Thoracic aorta (tissue), 2 donors: Measurements from ENCODE around the gene SNU13. TPM values are rescaled to one million over a fixed set of nuclear protein-coding genes. Genes with fewer than 3 reads are reported as not detected.
"Not testable (repeated sequence)": the region's sequence is repeated elsewhere in the genome, so short reads cannot be mapped to it uniquely, and the experiment has no call there.

ENCODE experiments used
- ATAC-seq: fragments of 150-250 bp; one replicate; pipeline ENCODE4 v1.8.0; 2017; ENCODE audit warnings: low read depth; ENCODE audit not compliant: insufficient number of reproducible peaks, low FRiP score
- DNase-seq: peaks from one replicate; pipeline ENCODE4 v3.0.0-alpha.2; 2020; ENCODE audit warnings: low spot score
- H3K27ac ChIP-seq, 2 donors: fragments of 200-600 bp; sonication (generic); 1 replicate in 1 of 2; 2 replicates in 1 of 2; pipeline ENCODE4 v1.5.1; 2016; ENCODE audit warnings: mild to moderate bottlenecking in 2 of 2, moderate library complexity in 2 of 2
- H3K27me3 ChIP-seq: fragments of 200-600 bp; sonication (generic); replicated peaks from 2 replicates; pipeline ENCODE4 v1.6.0; 2016; ENCODE audit warnings: mild to moderate bottlenecking; ENCODE audit not compliant: insufficient read depth
- H3K36me3 ChIP-seq: fragments of 200-600 bp; sonication (generic); one replicate; pipeline ENCODE4 v1.5.1; 2016
- H3K4me1 ChIP-seq, 2 donors: fragments of 200-600 bp; sonication (generic); 1 replicate in 1 of 2; 2 replicates in 1 of 2; pipeline versions ENCODE4 v1.5.1 to v1.6.0; 2016; ENCODE audit warnings: low read depth in 2 of 2, mild to moderate bottlenecking in 1 of 2; ENCODE audit not compliant: control insufficient read depth in 1 of 2
- H3K4me3 ChIP-seq: fragments of 200-600 bp; sonication (generic); 2 replicates; pipeline ENCODE4 v1.5.1; 2016; ENCODE audit warnings: mild to moderate bottlenecking
- H3K9me3 ChIP-seq: fragments of 200-600 bp; sonication (generic); 2 replicates; pipeline ENCODE4 v1.5.1; 2016
- total RNA-seq, 2 donors: library from RNA; depleted of rRNA; stranded (reverse); fragments of >200 nt; gene quantifications; one replicate each; pipeline versions ENCODE4 v1.1.0 to v1.2.3, GENCODE V29; 2016
- TF ChIP-seq, protein P1 (sequence below): fragments of 200-600 bp; sonication (generic); IDR thresholded peaks from one replicate; pipeline ENCODE4 v1.5.1; 2019; ENCODE audit warnings: antibody characterized with exemption

SNU13 gene
- total RNA-seq, 2 donors from 2014 or later: 92.9 to 95.7 TPM

DNA sequence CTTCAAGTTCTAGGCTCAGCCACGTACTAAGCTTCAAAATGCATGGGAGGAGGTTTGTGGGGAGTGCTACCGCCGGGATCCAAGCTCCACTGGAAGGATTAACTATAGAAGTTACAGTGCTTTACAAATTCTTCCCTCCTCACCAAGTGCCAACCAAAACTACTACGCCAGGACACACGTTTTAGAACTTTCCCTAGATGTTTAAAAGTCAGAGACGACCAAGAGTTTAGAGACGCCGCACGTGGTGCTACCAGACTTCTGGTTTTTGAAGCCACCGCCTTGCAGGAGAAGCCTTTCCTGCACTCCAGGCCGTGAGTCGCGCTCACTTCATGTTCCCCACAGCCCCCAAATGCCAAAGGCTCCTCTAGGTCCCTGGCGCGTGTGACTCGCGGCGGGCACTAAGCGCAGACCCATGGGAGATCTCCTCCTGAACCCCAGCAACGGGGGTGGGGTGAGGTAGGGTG lies 734 bp downstream of the SNU13 start:
- Histone ChIP-seq H3K27me3 (no peaks in the 10 kb centered on the region), H3K9me3 (no peaks in the 10 kb centered on the region), H3K4me3 (peak overlapping the region; percentile 91), H3K27ac (peak overlapping the region; percentile 89 to 92), H3K4me1 (peaks cover 9 to 14% of the 10 kb centered on the region in 2 donors), H3K36me3 (no peaks in the 10 kb centered on the region)
- no peak for DNase-seq
- TF ChIP-seq, protein P1, sequence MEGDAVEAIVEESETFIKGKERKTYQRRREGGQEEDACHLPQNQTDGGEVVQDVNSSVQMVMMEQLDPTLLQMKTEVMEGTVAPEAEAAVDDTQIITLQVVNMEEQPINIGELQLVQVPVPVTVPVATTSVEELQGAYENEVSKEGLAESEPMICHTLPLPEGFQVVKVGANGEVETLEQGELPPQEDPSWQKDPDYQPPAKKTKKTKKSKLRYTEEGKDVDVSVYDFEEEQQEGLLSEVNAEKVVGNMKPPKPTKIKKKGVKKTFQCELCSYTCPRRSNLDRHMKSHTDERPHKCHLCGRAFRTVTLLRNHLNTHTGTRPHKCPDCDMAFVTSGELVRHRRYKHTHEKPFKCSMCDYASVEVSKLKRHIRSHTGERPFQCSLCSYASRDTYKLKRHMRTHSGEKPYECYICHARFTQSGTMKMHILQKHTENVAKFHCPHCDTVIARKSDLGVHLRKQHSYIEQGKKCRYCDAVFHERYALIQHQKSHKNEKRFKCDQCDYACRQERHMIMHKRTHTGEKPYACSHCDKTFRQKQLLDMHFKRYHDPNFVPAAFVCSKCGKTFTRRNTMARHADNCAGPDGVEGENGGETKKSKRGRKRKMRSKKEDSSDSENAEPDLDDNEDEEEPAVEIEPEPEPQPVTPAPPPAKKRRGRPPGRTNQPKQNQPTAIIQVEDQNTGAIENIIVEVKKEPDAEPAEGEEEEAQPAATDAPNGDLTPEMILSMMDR: no peak
- no peak for ATAC-seq

DNA sequence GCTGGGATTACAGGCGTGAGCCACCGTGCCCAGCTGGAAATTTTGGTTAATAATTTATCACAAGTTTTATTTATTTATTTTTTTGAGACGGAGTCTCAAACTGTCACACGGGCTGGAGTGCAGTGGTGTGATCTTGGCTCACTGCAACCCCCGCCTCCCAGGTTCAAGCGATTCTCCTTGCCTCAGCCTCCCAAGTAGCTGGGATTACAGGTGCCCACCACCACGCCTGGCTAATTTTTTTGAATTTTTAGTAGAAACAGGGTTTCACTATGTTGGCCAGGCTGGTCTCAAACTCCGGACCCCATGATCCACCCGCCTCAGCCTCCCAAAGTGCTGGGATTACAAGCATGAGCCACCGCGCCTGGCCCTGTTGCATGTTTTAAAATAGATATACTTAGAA lies 1.8 kb downstream of the SNU13 start:
- not testable (repeated sequence) for DNase-seq, H3K36me3 ChIP-seq

DNA sequence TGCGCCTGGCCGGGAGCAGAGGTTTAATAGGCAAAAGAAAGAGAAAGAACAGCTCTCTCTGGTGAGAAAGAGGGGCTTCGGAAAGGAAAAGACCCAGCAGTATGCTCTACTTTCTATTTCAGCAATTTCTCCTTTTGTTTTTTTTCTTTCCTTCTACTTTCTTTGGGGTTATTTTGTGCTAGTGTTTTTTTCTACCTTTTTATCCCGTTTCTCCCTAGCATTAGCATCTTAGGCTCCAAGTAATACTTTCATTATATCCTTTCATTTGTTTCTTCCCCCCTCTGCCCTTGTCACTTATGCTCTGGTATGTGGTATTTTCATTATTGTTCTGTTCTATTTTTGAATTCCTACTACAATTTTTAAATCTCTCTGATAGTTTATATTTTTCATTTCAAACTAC lies 4.5 kb downstream of the SNU13 start:
- TF ChIP-seq, protein P1: no peak
- no peak overlapping the region for H3K27ac ChIP-seq
- H3K9me3 ChIP-seq: no peaks in the 10 kb centered on the region
- no peak for DNase-seq
- H3K4me3 ChIP-seq: no peak overlapping the region
- peaks cover 9% of the 10 kb centered on the region for H3K36me3 ChIP-seq
- ATAC-seq: no peak
- H3K27me3 ChIP-seq: no peaks in the 10 kb centered on the region
- peaks cover 9 to 18% of the 10 kb centered on the region in 2 donors for H3K4me1 ChIP-seq

More for the DNA sequence above, 1.8 kb downstream of the SNU13 start:
- H3K27ac ChIP-seq, ATAC-seq, H3K9me3 ChIP-seq, H3K27me3 ChIP-seq, H3K4me3 ChIP-seq: not testable (repeated sequence)
- peaks cover 9 to 14% of the 10 kb centered on the region in 2 donors for H3K4me1 ChIP-seq

DNA sequence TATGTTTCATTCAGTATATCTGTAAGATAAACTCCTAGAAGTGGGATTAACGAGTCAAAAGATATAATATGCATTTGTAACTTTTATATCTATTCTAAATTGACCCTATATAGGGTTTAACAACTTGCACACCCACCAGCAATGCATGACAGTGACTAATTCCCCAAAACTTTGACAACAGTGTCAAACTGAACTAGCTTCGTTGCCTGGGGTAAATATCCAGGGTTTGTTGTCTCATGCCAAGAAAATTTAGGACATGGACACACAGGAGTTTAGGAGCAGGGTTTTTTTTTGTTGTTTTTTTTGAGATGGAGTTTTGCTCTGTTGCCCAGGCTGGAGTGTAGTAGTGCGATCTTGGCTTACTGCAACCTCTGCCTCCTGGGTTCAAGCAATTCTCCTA lies 5.1 kb downstream of the SNU13 start:
- Histone ChIP-seq H3K27me3 (no peaks in the 10 kb centered on the region), H3K27ac (no peak overlapping the region), H3K36me3 (peaks cover 15% of the 10 kb centered on the region), H3K9me3 (no peaks in the 10 kb centered on the region), H3K4me1 (peaks cover 9 to 18% of the 10 kb centered on the region in 2 donors), H3K4me3 (no peak overlapping the region)
- ATAC-seq (no peak), DNase-seq (no peak)
- TF ChIP-seq, protein P1: no peak

DNA sequence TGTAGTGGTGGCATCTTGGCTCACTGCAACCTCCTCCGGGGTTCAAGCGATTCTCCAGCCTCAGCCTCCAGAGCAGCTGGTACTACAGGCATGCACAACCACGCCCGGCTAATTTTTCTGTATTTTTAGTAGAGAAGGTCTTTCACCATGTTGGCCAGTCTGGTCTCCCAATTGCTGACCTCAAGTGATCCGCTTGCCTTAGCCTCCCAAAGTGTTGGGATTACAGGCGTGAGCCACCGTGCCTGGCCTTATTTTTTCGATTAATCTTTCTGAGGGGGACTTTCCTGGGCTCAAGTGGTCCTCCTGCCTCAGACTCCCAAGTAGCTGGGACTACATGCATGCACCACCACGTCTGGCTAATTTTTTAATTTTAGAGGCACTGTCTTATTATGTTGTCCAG lies 5.6 kb downstream of the SNU13 start:
- DNase-seq (no peak), ATAC-seq (no peak)
- peak overlapping the region in 1 of 2 donors; percentile 84 for H3K27ac ChIP-seq
- H3K27me3 ChIP-seq: no peaks in the 10 kb centered on the region
- peak overlapping the region; percentile 83 for H3K4me3 ChIP-seq
- peaks cover 18% of the 10 kb centered on the region for H3K36me3 ChIP-seq
- no peaks in the 10 kb centered on the region for H3K9me3 ChIP-seq
- H3K4me1 ChIP-seq: peaks cover 9 to 18% of the 10 kb centered on the region in 2 donors
- TF ChIP-seq, protein P1: no peak
